Activated T-helper 1 cell treated with anti-CD3 and anti-CD28 coated beads, Interleukin-12 subunit alpha, Interleukin-12 subunit beta, Interleukin-2, Interleukin-4 antibody, amounts not matched to agents 30 ng/mL and 10 ng/mL and 1 ng/mL, durations not matched to agents 14 hours and 24 hours and 36 hours (primary cell): ENCODE results near the gene HMBS. TPM values are rescaled to one million over a fixed set of nuclear protein-coding genes. Genes with fewer than 3 reads are reported as not detected.
"Not testable (repeated sequence)": the region's sequence is repeated elsewhere in the genome, so short reads cannot be mapped to it uniquely, and the experiment has no call there.

Experiments used
- DNase-seq: peaks from one replicate; pipeline ENCODE4 v3.0.0; 2021; ENCODE audit warnings: low spot score
- H3K27ac Mint-ChIP-seq: one replicate; pipeline ENCODE4 v1.8.0; 2021; ENCODE audit warnings: mild to moderate bottlenecking, mixed read lengths
- H3K27me3 Mint-ChIP-seq: one replicate; pipeline ENCODE4 v1.8.0; 2022; ENCODE audit warnings: mild to moderate bottlenecking, moderate library complexity, mixed read lengths; ENCODE audit not compliant: insufficient read depth
- H3K36me3 Mint-ChIP-seq: one replicate; pipeline ENCODE4 v1.8.0; 2021; ENCODE audit warnings: low read depth, mixed read lengths
- H3K4me1 Mint-ChIP-seq: one replicate; pipeline ENCODE4 v1.8.0; 2021; ENCODE audit warnings: low read depth, mixed read lengths
- H3K4me3 Mint-ChIP-seq: one replicate; pipeline ENCODE4 v1.8.0; 2021; ENCODE audit warnings: mild to moderate bottlenecking, moderate library complexity, mixed read lengths
- H3K9me3 Mint-ChIP-seq: one replicate; pipeline ENCODE4 v1.8.0; 2021; ENCODE audit warnings: mixed read lengths
- intact Hi-C: fragments of 100-400 bp; cut with micrococcal nuclease; formaldehyde crosslinking; loops from one replicate; pipeline ENCODE4 v1.15.1; 2024
- total RNA-seq: library from RNA; stranded (reverse); gene quantifications from 2 replicates; pipeline ENCODE4 v1.2.3, GENCODE V29; 2022

Gene HMBS
- 55.0 and 55.6 TPM in 2 replicates for total RNA-seq

DNA sequence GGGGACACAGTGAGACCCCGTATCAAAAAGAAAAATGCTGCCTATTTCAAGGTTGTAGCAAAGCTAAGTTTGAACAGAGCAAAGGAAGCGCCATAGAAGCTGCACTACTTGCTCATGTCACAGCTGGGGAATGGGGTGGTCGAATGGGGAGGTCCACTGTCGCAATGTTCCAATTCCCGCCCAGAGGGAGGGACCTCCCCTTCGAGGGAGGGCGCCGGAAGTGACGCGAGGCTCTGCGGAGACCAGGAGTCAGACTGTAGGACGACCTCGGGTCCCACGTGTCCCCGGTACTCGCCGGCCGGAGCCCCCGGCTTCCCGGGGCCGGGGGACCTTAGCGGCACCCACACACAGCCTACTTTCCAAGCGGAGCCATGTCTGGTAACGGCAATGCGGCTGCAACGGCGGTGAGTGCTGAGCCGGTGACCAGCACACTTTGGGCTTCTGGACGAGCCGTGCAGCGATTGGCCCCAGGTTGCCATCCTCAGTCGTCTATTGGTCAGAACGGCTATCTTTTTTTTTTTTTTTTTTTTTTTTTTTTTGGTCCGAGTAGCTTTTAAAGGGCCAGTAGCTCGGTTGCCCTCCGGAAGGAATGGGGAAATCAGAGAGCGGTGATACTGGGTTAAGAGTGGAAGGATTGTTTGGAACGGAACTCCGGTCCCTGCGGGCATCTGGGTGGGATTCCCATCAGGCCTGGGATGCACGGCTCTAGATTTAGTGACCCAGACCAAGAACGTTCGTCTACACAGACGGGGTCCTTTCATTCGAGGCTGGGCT lies at the start of gene HMBS:
TSS of gene HMBS (plus strand) at position 219 of the 774 bp plus-strand sequence. CDS start at position 372, 153 bp downstream.
- Mint-ChIP-seq H3K9me3 (no peaks in the 10 kb centered on the region), H3K4me3 (peak within 1 kb of the TSS; percentile 97), H3K4me1 (peaks cover 39% of the 10 kb centered on the region), H3K27ac (peak within 1 kb of the TSS; percentile 92), H3K27me3 (no peaks in the 10 kb centered on the region), H3K36me3 (peaks cover 17% of the 10 kb centered on the region)
- intact Hi-C loops, result loop anchor here (1.0 kb wide), 8 partner anchors 10 to 67 kb away; partner anchors contain the start of genes C2CD2L, DPAGT1, HINFP and HYOU1
- peak; percentile 89 for DNase-seq

GRCh38 chr11:119038884-119039283 lies 45.8 kb upstream of the HMBS start:
- H3K27ac Mint-ChIP-seq, result no peak overlapping the region
- no peak overlapping the region for H3K4me3 Mint-ChIP-seq
- H3K9me3 Mint-ChIP-seq, result no peaks in the 10 kb centered on the region
- H3K27me3 Mint-ChIP-seq, result no peaks in the 10 kb centered on the region
- no peak for DNase-seq
- intact Hi-C loops, result no loop called here
- peaks cover 8% of the 10 kb centered on the region for H3K4me1 Mint-ChIP-seq
- no peaks in the 10 kb centered on the region for H3K36me3 Mint-ChIP-seq

DNA sequence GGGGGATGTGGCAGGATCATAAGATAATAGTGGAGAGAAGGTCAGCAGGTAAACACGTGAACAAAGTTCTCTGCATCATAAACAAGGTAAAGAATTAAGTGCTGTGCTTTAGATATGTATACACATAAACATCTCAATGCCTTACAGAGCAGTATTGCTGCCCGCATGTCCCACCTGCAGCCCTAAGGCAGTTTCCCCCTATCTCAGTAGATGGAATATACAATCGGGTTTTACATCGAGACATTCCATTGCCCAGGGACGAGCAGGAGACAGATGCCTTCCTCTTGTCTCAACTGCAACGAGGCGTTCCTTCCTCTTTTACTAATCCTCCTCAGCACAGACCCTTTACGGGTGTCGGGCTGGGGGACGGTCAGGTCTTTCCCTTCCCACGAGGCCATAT lies 45.2 kb upstream of the HMBS start:
- H3K36me3 Mint-ChIP-seq, H3K4me3 Mint-ChIP-seq, H3K9me3 Mint-ChIP-seq, DNase-seq, H3K27me3 Mint-ChIP-seq, intact Hi-C loops, H3K4me1 Mint-ChIP-seq, H3K27ac Mint-ChIP-seq: not testable (repeated sequence)

DNA sequence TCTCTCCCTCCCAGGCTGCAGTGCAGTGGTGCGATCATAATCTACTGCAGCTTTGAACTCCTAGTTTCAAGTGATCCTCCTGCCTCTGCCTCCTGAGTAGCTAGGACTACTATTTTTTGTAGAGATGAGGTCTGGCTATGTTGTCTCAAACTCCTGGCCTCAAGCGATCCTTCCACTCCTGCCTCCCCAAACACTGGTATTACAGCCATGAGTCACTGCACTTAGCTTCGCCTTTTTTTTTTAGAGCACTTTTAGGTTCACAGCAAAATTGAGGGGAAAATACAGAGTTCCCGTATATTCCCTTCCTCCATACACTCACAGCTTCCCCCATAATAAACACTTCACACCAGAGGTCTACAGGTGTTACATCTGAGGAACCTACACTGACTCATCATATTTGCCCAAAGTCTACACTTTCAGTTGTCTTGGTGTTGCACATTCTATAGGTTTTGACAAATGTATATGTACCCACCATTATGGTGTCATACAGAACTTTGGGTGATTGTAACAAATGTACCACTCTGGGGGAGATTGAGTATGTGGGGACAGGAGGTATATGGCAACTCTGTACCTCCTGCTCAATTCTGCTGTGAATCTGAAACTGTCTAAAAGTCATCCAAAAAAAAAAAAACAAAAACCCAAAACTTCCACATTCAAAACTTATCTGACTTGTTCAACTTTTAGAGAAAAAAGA lies 42.7 kb upstream of the HMBS start:
- Mint-ChIP-seq H3K9me3 (no peaks in the 10 kb centered on the region), H3K27me3 (no peaks in the 10 kb centered on the region), H3K27ac (peak overlapping the region; percentile 56), H3K4me3 (no peak overlapping the region), H3K4me1 (peaks cover 8% of the 10 kb centered on the region), H3K36me3 (peaks cover 20% of the 10 kb centered on the region)
- DNase-seq, result no peak
- intact Hi-C loops, result loop anchor here (1.0 kb wide), 1 partner anchor 12 kb away; the partner anchor contains the start of gene SLC37A4

GRCh38 chr11:119042927-119043326 lies 41.8 kb upstream of the HMBS start:
- DNase-seq, result no peak
- no peak overlapping the region for H3K27ac Mint-ChIP-seq
- H3K4me1 Mint-ChIP-seq, result peaks cover 8% of the 10 kb centered on the region
- H3K36me3 Mint-ChIP-seq, result peaks cover 28% of the 10 kb centered on the region
- no peaks in the 10 kb centered on the region for H3K9me3 Mint-ChIP-seq
- H3K27me3 Mint-ChIP-seq, result no peaks in the 10 kb centered on the region
- H3K4me3 Mint-ChIP-seq, result no peak overlapping the region
- intact Hi-C loops, result loop anchor here (1.0 kb wide), 1 partner anchor 13 kb away; the partner anchor contains the start of gene SLC37A4

- H3K36me3 Mint-ChIP-seq, result peaks cover 44% of the 10 kb centered on the region
- intact Hi-C loops, result no loop called here
Observed at GRCh38 chr11:119044708-119045107, 40.0 kb upstream of the HMBS start.

DNA sequence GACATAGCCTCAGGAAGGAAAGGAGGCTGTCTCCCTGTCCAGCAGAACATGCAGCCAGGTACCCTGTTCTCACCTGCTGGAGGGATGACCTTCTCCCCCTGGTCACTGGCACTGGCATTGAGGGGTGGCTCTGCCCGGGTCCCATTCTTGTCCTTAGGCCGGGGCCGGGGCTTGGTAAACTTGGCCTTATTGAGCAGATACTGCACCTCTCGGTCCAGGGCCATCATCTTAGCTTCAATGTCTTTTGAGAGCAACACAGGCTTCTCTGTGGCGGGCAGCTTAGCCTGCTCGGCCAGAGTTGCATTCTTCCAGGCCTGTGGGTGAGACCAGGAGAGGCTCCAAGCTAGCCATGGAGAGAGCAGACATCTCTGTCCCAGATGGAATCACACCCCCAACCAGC lies 38.2 kb upstream of the HMBS start:
- Mint-ChIP-seq H3K4me3 (no peak overlapping the region), H3K4me1 (peaks cover 8% of the 10 kb centered on the region), H3K36me3 (peaks cover 60% of the 10 kb centered on the region), H3K27me3 (no peaks in the 10 kb centered on the region), H3K9me3 (no peaks in the 10 kb centered on the region), H3K27ac (no peak overlapping the region)
- intact Hi-C loops, result no loop called here
- DNase-seq, result no peak

More at GRCh38 chr11:119044708-119045107, 40.0 kb upstream of the HMBS start:
- Mint-ChIP-seq H3K27ac (no peak overlapping the region), H3K4me3 (no peak overlapping the region), H3K9me3 (no peaks in the 10 kb centered on the region), H3K27me3 (no peaks in the 10 kb centered on the region), H3K4me1 (peaks cover 8% of the 10 kb centered on the region)
- DNase-seq, result no peak

GRCh38 chr11:119047205-119047604 lies 37.5 kb upstream of the HMBS start:
- DNase-seq, result no peak
- H3K27ac Mint-ChIP-seq, result no peak overlapping the region
- H3K9me3 Mint-ChIP-seq, result no peaks in the 10 kb centered on the region
- no peak overlapping the region for H3K4me3 Mint-ChIP-seq
- intact Hi-C loops, result no loop called here
- no peaks in the 10 kb centered on the region for H3K27me3 Mint-ChIP-seq
- peaks cover 7% of the 10 kb centered on the region for H3K4me1 Mint-ChIP-seq
- H3K36me3 Mint-ChIP-seq, result peaks cover 64% of the 10 kb centered on the region

- no peaks in the 10 kb centered on the region for H3K9me3 Mint-ChIP-seq
- no peaks in the 10 kb centered on the region for H3K27me3 Mint-ChIP-seq
- intact Hi-C loops, result no loop called here
- no peak for DNase-seq
- H3K4me1 Mint-ChIP-seq, result peaks cover 19% of the 10 kb centered on the region
- peaks cover 75% of the 10 kb centered on the region for H3K36me3 Mint-ChIP-seq
- H3K4me3 Mint-ChIP-seq, result no peak overlapping the region
- H3K27ac Mint-ChIP-seq, result no peak overlapping the region
Observed at GRCh38 chr11:119048644-119049043, 36.0 kb upstream of the HMBS start.

DNA sequence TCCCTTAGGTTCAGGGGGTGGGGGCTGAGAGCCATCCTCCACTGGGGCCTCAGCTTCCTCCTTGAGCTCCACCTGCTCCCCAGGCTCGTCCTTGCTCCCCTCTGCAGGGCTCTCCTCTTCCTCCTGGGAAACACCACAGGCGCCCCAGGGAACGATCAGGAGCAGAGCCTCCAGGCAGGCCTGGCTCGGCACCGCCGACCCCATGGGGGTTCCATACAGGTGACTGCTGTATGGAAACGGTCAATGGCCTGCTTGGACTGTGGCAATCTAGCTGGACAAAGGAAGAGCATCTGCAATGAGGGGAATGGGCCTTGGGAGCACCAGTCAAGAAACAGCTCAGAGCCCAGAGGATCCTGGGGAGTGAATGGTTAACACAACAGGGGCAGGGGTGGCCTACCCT lies 35.6 kb upstream of the HMBS start:
- Mint-ChIP-seq H3K9me3 (no peaks in the 10 kb centered on the region), H3K4me1 (peaks cover 23% of the 10 kb centered on the region), H3K27me3 (no peaks in the 10 kb centered on the region), H3K36me3 (peaks cover 79% of the 10 kb centered on the region), H3K27ac (no peak overlapping the region), H3K4me3 (no peak overlapping the region)
- DNase-seq, result no peak
- intact Hi-C loops, result no loop called here

DNA sequence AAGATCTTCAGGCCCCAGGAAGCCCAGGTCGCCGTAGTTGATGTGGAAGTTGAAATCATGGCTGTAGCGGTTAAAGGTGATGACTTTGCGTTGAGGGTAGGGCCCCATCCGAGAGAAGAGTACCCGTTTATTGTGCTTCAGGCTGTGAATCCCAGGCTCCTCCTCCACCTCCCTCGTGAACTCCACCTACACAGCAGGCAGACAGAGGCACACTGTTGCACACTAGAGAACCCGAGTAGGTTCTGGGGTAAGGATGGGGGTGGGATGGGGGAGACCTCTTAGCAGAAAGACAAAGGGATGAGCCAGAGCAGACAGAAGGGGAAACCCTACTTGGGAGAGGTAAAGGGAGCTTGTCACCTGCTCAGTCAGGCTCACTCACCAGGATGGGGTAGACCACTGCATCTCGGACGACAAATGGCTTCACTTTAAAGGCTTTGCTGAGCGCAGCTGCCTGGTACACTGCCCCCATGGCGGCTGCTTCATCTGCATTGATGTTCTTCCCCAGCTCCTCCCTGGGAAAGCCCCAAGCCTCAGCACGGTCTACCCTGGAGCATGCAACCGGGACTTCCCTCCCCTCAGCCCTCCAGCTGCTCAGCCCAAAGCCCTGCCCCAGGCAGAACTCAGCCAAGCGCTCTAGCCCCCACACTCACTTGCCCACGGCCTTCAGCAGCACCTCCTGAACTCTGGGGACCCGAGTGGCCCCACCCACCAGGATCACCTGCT lies 33.1 kb upstream of the HMBS start:
- intact Hi-C loops, result no loop called here
- Mint-ChIP-seq H3K4me3 (no peak overlapping the region), H3K36me3 (peaks cover 83% of the 10 kb centered on the region), H3K9me3 (no peaks in the 10 kb centered on the region), H3K27ac (peak overlapping the region; percentile 40), H3K27me3 (no peaks in the 10 kb centered on the region), H3K4me1 (peaks cover 39% of the 10 kb centered on the region)
- DNase-seq, result no peak

DNA sequence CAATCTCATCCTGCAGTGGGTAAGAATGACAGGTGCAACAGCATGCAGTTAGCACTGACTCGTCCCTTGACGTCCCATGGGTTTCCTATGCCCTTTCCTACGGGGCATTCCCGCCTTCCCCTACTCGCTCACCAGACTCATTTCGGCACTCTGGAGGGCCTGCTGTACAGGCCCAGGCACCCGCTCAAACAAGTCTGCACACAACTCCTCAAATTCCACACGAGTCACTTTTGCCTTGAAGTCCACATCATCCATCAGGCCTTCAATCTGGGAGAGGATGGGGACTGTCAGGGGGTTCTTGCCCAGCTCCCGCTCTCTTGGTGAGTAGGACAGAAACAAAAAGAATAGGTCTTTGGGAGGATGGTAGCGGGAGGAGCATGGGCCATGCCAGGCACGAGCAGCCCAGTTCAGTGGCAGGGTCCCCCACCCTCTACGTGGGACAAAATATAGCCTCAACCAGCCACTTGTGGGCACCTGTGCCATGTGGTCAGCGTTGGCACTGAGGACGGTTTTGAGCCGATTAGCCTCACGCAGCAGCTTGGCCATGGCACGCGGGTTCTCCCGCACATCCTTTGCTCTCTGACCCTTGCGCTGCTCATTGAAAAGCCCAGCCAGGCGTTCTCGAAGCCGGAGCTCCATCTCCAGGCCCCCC lies 32.4 kb upstream of the HMBS start:
- intact Hi-C loops, result no loop called here
- no peaks in the 10 kb centered on the region for H3K27me3 Mint-ChIP-seq
- H3K4me1 Mint-ChIP-seq, result peaks cover 40% of the 10 kb centered on the region
- H3K9me3 Mint-ChIP-seq, result no peaks in the 10 kb centered on the region
- peak overlapping the region; percentile 64 for H3K27ac Mint-ChIP-seq
- peaks cover 76% of the 10 kb centered on the region for H3K36me3 Mint-ChIP-seq
- no peak for DNase-seq
- no peak overlapping the region for H3K4me3 Mint-ChIP-seq
